HEK293T (cell line): ENCODE measurements around the gene MRPL43.

Experiments used
- ELF4 ChIP-seq: fragments of 450-650 bp; IDR thresholded peaks from 2 replicates; pipeline ENCODE4 v1.6.1; 2017; ENCODE audit warnings: antibody characterized with exemption
- FOXK2 ChIP-seq: fragments of 450-650 bp; IDR thresholded peaks from 2 replicates; pipeline ENCODE4 v1.6.1; 2016; ENCODE audit warnings: mild to moderate bottlenecking
- FOXM1 ChIP-seq: fragments of 450-650 bp; IDR thresholded peaks from 2 replicates; pipeline ENCODE4 v1.6.1; 2017; ENCODE audit warnings: mild to moderate bottlenecking, borderline replicate concordance
- LEF1 ChIP-seq: fragments of 450-650 bp; IDR thresholded peaks from 2 replicates; pipeline ENCODE4 v1.6.1; 2017; ENCODE audit warnings: mild to moderate bottlenecking, borderline replicate concordance
- NFRKB ChIP-seq: fragments of 450-650 bp; IDR thresholded peaks from 2 replicates; pipeline ENCODE4 v1.6.1; 2016; ENCODE audit warnings: mild to moderate bottlenecking, moderate library complexity
- SP1 ChIP-seq: fragments of 450-650 bp; IDR thresholded peaks from 2 replicates; pipeline ENCODE4 v1.6.1; 2017

DNA sequence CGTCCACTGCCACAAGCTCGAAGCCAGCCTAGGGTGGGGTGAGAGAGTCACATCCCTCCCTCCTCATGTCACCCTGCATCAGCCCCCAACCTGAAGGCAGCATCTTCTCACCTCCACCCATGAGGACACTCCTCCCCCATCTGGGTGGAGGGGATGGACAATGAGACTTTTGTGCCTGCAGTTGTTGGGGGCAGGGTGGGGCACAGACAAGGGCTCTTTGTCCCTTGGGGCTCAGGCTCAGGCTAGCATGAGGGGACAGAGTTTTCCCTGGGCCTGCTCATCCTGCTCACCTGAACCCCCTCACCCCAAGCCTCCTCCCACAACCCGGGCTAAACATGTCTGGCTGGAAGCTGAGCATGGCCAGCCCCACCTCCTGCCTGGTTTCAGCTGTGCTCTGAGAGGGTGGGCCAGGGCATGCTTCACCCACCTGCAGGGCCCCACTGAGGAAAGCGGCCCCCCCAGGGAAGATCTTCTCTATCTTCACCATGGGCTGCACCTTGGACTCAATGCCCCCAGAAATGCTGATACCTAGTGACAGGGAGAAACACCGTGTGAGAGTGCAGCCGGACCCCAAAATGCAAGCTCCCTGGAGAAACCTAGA is 21.6 kb upstream of the MRPL43 start:
- TF ChIP-seq FOXK2 (no peak), SP1 (no peak), NFRKB (no peak), FOXM1 (no peak), LEF1 (no peak), ELF4 (no peak)
